Measurements from ENCODE around the gene RPF1. TPM values are rescaled to one million over a fixed set of nuclear protein-coding genes. Genes with fewer than 3 reads are reported as not detected.

Gene RPF1
- total and polyA plus RNA-seq, 4 donors, result 13.5 to 16.8 (median 14.8) TPM

GRCh38 chr1:84489766-84490165 lies 10.7 kb downstream of the RPF1 start:
- peaks cover 8 to 17% (median 13%) of the 10 kb centered on the region in 4 donors for H3K4me1 ChIP-seq (ENCODE audit: control insufficient read depth in 4 of 4, insufficient read depth in 4 of 4, low read length in 3 of 4)
- H3K27ac ChIP-seq (ENCODE audit: low read depth in 1 of 2, low read length in 2 of 2), result no peak overlapping the region
- H3K9me3 ChIP-seq (ENCODE audit: control insufficient read depth in 4 of 4, low read length in 3 of 4), result no peaks in the 10 kb centered on the region
- no peak for DNase-seq (ENCODE audit: low spot score)
- WGBS, result 95% methylated on average over 2 of the region's 2 CpGs
- peaks cover 4 to 16% (median 16%) of the 10 kb centered on the region in 4 donors for H3K36me3 ChIP-seq (ENCODE audit: control insufficient read depth in 4 of 4, insufficient read depth in 3 of 4, low read depth in 1 of 4, low read length in 3 of 4)
- TF ChIP-seq SP1 (IDR thresholded peaks at IDR 0.05) (no peak), CTCF (IDR thresholded peaks at IDR 0.05; ENCODE audit: low read depth, low read length, missing input control) (no peak), YY1 (IDR thresholded peaks at IDR 0.05) (no peak), TAF1 (conservative IDR thresholded peaks at IDR 0.05) (no peak), EGR1 (IDR thresholded peaks at IDR 0.05; ENCODE audit: low read depth in 2 of 2) (no peak), GABPA (IDR thresholded peaks at IDR 0.05 in 1 of 2, conservative IDR thresholded peaks at IDR 0.05 in 1 of 2) (no peak), RXRA (IDR thresholded peaks at IDR 0.05) (no peak), HNF4G (IDR thresholded peaks at IDR 0.05) (no peak), FOXA1 (IDR thresholded peaks at IDR 0.05) (no peak), FOXA2 (IDR thresholded peaks at IDR 0.05) (no peak), JUND (IDR thresholded peaks at IDR 0.05) (no peak)
- TF ChIP-seq, protein P1, sequence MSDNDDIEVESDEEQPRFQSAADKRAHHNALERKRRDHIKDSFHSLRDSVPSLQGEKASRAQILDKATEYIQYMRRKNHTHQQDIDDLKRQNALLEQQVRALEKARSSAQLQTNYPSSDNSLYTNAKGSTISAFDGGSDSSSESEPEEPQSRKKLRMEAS (IDR thresholded peaks at IDR 0.05), result no peak
- TF ChIP-seq, protein P2, sequence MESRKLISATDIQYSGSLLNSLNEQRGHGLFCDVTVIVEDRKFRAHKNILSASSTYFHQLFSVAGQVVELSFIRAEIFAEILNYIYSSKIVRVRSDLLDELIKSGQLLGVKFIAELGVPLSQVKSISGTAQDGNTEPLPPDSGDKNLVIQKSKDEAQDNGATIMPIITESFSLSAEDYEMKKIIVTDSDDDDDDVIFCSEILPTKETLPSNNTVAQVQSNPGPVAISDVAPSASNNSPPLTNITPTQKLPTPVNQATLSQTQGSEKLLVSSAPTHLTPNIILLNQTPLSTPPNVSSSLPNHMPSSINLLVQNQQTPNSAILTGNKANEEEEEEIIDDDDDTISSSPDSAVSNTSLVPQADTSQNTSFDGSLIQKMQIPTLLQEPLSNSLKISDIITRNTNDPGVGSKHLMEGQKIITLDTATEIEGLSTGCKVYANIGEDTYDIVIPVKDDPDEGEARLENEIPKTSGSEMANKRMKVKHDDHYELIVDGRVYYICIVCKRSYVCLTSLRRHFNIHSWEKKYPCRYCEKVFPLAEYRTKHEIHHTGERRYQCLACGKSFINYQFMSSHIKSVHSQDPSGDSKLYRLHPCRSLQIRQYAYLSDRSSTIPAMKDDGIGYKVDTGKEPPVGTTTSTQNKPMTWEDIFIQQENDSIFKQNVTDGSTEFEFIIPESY (IDR thresholded peaks at IDR 0.05), result no peak
- TF ChIP-seq, protein P3, sequence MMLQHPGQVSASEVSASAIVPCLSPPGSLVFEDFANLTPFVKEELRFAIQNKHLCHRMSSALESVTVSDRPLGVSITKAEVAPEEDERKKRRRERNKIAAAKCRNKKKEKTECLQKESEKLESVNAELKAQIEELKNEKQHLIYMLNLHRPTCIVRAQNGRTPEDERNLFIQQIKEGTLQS (IDR thresholded peaks at IDR 0.05), result no peak
- H3K9ac ChIP-seq (ENCODE audit: low read depth in 1 of 2, low read length in 2 of 2), result no peak overlapping the region
- no peak overlapping the region for H3K4me3 ChIP-seq (ENCODE audit: low read depth in 1 of 3, low read length in 3 of 3)
- no peaks in the 10 kb centered on the region for H3K27me3 ChIP-seq (ENCODE audit: control insufficient read depth in 4 of 4, insufficient read depth in 4 of 4, low read length in 3 of 4)

DNA sequence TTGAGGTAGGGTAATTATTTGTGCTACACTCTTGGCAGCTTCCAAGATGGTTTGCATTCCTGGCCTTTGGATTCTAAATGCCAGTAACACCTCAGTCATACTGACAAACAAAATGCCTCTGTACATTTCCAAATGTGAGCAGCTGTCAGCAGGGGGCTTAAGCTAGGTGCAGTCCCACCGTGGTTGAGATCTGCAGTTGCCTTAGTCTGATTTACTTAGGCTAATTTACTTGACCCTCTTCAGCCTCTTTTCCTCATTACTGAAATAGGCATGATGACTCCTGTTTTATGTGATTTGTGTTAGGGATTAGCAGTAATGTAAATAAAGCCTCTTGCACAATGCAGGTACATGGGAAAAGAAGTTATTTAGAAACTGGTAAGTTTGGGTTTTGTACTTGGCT lies 13.7 kb downstream of the RPF1 start:
- Histone ChIP-seq H3K4me3 (ENCODE audit: low read depth in 1 of 3, low read length in 3 of 3) (no peak overlapping the region), H3K9ac (ENCODE audit: low read depth in 1 of 2, low read length in 2 of 2) (no peak overlapping the region), H3K27ac (ENCODE audit: low read depth in 1 of 2, low read length in 2 of 2) (peak overlapping the region; percentile 10 to 79), H3K9me3 (ENCODE audit: control insufficient read depth in 4 of 4, low read length in 3 of 4) (no peaks in the 10 kb centered on the region), H3K4me1 (ENCODE audit: control insufficient read depth in 4 of 4, insufficient read depth in 4 of 4, low read length in 3 of 4) (peaks cover 8 to 20% (median 18%) of the 10 kb centered on the region in 4 donors), H3K36me3 (ENCODE audit: control insufficient read depth in 4 of 4, insufficient read depth in 3 of 4, low read depth in 1 of 4, low read length in 3 of 4) (peaks cover 4 to 33% (median 27%) of the 10 kb centered on the region in 4 donors), H3K27me3 (ENCODE audit: control insufficient read depth in 4 of 4, insufficient read depth in 4 of 4, low read length in 3 of 4) (no peaks in the 10 kb centered on the region)
- 36% methylated on average over 1 of the region's 1 CpG for WGBS
- no peak for DNase-seq (ENCODE audit: low spot score)
- peak; percentile 98 for TF ChIP-seq FOXA2 (IDR thresholded peaks at IDR 0.05)
- peak; percentile 95 for TF ChIP-seq FOXA1 (IDR thresholded peaks at IDR 0.05)
- TF ChIP-seq RAD21 (IDR thresholded peaks at IDR 0.05), result peak; percentile 21 to 37
- TF ChIP-seq JUND (IDR thresholded peaks at IDR 0.05), result peak in 1 of 2 donors; percentile 64
- TF ChIP-seq NR2F2 (IDR thresholded peaks at IDR 0.05), result no peak
- TF ChIP-seq, protein P4, sequence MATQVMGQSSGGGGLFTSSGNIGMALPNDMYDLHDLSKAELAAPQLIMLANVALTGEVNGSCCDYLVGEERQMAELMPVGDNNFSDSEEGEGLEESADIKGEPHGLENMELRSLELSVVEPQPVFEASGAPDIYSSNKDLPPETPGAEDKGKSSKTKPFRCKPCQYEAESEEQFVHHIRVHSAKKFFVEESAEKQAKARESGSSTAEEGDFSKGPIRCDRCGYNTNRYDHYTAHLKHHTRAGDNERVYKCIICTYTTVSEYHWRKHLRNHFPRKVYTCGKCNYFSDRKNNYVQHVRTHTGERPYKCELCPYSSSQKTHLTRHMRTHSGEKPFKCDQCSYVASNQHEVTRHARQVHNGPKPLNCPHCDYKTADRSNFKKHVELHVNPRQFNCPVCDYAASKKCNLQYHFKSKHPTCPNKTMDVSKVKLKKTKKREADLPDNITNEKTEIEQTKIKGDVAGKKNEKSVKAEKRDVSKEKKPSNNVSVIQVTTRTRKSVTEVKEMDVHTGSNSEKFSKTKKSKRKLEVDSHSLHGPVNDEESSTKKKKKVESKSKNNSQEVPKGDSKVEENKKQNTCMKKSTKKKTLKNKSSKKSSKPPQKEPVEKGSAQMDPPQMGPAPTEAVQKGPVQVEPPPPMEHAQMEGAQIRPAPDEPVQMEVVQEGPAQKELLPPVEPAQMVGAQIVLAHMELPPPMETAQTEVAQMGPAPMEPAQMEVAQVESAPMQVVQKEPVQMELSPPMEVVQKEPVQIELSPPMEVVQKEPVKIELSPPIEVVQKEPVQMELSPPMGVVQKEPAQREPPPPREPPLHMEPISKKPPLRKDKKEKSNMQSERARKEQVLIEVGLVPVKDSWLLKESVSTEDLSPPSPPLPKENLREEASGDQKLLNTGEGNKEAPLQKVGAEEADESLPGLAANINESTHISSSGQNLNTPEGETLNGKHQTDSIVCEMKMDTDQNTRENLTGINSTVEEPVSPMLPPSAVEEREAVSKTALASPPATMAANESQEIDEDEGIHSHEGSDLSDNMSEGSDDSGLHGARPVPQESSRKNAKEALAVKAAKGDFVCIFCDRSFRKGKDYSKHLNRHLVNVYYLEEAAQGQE (IDR thresholded peaks at IDR 0.05), result peak; percentile 60
- no peak for TF ChIP-seq TAF1 (conservative IDR thresholded peaks at IDR 0.05)
- TF ChIP-seq, protein P2 (IDR thresholded peaks at IDR 0.05), result peak; percentile 77
- TF ChIP-seq, protein P3 (IDR thresholded peaks at IDR 0.05), result no peak
- no peak for TF ChIP-seq CTCF (IDR thresholded peaks at IDR 0.05; ENCODE audit: low read depth, low read length, missing input control)
- peak; percentile 63 to 76 for TF ChIP-seq HNF4A (conservative IDR thresholded peaks at IDR 0.05)
- peak in 1 of 2 donors; percentile 37 for TF ChIP-seq EGR1 (IDR thresholded peaks at IDR 0.05; ENCODE audit: low read depth in 2 of 2)
- peak; percentile 85 for TF ChIP-seq YY1 (IDR thresholded peaks at IDR 0.05)
- TF ChIP-seq, protein P1 (IDR thresholded peaks at IDR 0.05), result peak; percentile 70
- no peak for TF ChIP-seq HNF4G (IDR thresholded peaks at IDR 0.05)
